Epithelial cell of esophagus (primary cell): ENCODE measurements around the gene FOXD4L6.
"Not testable (repeated sequence)": the region's sequence is repeated elsewhere in the genome, so short reads cannot be mapped to it uniquely, and the experiment has no call there.

Experiments
- DNase-seq: peaks from one replicate; pipeline ENCODE4 v3.0.0; 2010; ENCODE audit warnings: low read depth
- H3K4me3 ChIP-seq: 2 replicates; pipeline ENCODE4 v1.5.1; 2011; ENCODE audit warnings: mild to moderate bottlenecking, low read length, control low read depth

FOXD4L6 gene

GRCh38 chr9:41128581-41128980 is at the start of gene FOXD4L6:
FOXD4L6 (minus strand) TSS chr9:41128681; CDS start chr9:41128383, 298 bp downstream.
- not testable (repeated sequence) for H3K4me3 ChIP-seq, DNase-seq

- DNase-seq, H3K4me3 ChIP-seq: not testable (repeated sequence)
These were observed 46.5 kb upstream of the FOXD4L6 start for GRCh38 chr9:41174994-41175393.

GRCh38 chr9:41150116-41150515 is 21.6 kb upstream of the FOXD4L6 start:
- DNase-seq, H3K4me3 ChIP-seq: not testable (repeated sequence)

GRCh38 chr9:41141878-41142277 is 13.4 kb upstream of the FOXD4L6 start:
- not testable (repeated sequence) for DNase-seq, H3K4me3 ChIP-seq

GRCh38 chr9:41126746-41127446 is 1.6 kb downstream of the FOXD4L6 start:
- H3K4me3 ChIP-seq, DNase-seq: not testable (repeated sequence)

GRCh38 chr9:41125936-41126335 is 2.5 kb downstream of the FOXD4L6 start:
- DNase-seq, H3K4me3 ChIP-seq: not testable (repeated sequence)

- not testable (repeated sequence) for H3K4me3 ChIP-seq, DNase-seq
These were observed 3.3 kb downstream of the FOXD4L6 start for GRCh38 chr9:41125109-41125658.

- not testable (repeated sequence) for DNase-seq, H3K4me3 ChIP-seq
These were observed 4.0 kb downstream of the FOXD4L6 start for GRCh38 chr9:41124250-41125108.

- H3K4me3 ChIP-seq, DNase-seq: not testable (repeated sequence)
These were observed 4.7 kb downstream of the FOXD4L6 start for GRCh38 chr9:41123812-41124211.

GRCh38 chr9:41123396-41123795 is 5.1 kb downstream of the FOXD4L6 start:
- not testable (repeated sequence) for DNase-seq, H3K4me3 ChIP-seq

- DNase-seq, H3K4me3 ChIP-seq: not testable (repeated sequence)
These were observed 7.8 kb downstream of the FOXD4L6 start for GRCh38 chr9:41120696-41121095.

GRCh38 chr9:41119719-41120118 is 8.8 kb downstream of the FOXD4L6 start:
- not testable (repeated sequence) for H3K4me3 ChIP-seq, DNase-seq

- not testable (repeated sequence) for H3K4me3 ChIP-seq, DNase-seq
These were observed 9.2 kb downstream of the FOXD4L6 start for GRCh38 chr9:41119311-41119710.

- DNase-seq, H3K4me3 ChIP-seq: not testable (repeated sequence)
These were observed 15.1 kb downstream of the FOXD4L6 start for GRCh38 chr9:41113348-41113747.

GRCh38 chr9:41111414-41111813 is 17.1 kb downstream of the FOXD4L6 start:
- not testable (repeated sequence) for DNase-seq

GRCh38 chr9:41110913-41111312 is 17.6 kb downstream of the FOXD4L6 start:
- DNase-seq, H3K4me3 ChIP-seq: not testable (repeated sequence)

More at GRCh38 chr9:41111414-41111813, 17.1 kb downstream of the FOXD4L6 start:
- H3K4me3 ChIP-seq = not testable (repeated sequence)

- not testable (repeated sequence) for DNase-seq, H3K4me3 ChIP-seq
These were observed 19.2 kb downstream of the FOXD4L6 start for GRCh38 chr9:41109253-41109652.

- H3K4me3 ChIP-seq, DNase-seq: not testable (repeated sequence)
These were observed 19.7 kb downstream of the FOXD4L6 start for GRCh38 chr9:41108816-41109215.

GRCh38 chr9:41106472-41107116 is 21.9 kb downstream of the FOXD4L6 start:
- H3K4me3 ChIP-seq, DNase-seq: not testable (repeated sequence)
